Neural cell (in vitro differentiated cells): ENCODE measurements around the gene TNNI3.

ENCODE experiments used
- MXI1 ChIP-seq: fragments of 450-650 bp; conservative IDR thresholded peaks from 2 replicates; pipeline ENCODE4 v1.6.1; 2014; ENCODE audit warnings: antibody characterized with exemption, mild to moderate bottlenecking; ENCODE audit not compliant: poor library complexity, severe bottlenecking
- POLR2AphosphoS5 ChIP-seq: IDR thresholded peaks from 2 replicates; pipeline ENCODE4 v1.6.1; 2012
- RAD21 ChIP-seq: fragments of 450-650 bp; conservative IDR thresholded peaks from 2 replicates; pipeline ENCODE4 v1.6.1; 2014; ENCODE audit warnings: antibody characterized with exemption, mild to moderate bottlenecking, moderate library complexity
- TF ChIP-seq, protein P1 (sequence below): fragments of 450-650 bp; IDR thresholded peaks from 2 replicates; pipeline ENCODE4 v1.5.1; 2014; ENCODE audit warnings: antibody characterized with exemption, mild to moderate bottlenecking, moderate library complexity; ENCODE audit not compliant: poor library complexity, severe bottlenecking

DNA sequence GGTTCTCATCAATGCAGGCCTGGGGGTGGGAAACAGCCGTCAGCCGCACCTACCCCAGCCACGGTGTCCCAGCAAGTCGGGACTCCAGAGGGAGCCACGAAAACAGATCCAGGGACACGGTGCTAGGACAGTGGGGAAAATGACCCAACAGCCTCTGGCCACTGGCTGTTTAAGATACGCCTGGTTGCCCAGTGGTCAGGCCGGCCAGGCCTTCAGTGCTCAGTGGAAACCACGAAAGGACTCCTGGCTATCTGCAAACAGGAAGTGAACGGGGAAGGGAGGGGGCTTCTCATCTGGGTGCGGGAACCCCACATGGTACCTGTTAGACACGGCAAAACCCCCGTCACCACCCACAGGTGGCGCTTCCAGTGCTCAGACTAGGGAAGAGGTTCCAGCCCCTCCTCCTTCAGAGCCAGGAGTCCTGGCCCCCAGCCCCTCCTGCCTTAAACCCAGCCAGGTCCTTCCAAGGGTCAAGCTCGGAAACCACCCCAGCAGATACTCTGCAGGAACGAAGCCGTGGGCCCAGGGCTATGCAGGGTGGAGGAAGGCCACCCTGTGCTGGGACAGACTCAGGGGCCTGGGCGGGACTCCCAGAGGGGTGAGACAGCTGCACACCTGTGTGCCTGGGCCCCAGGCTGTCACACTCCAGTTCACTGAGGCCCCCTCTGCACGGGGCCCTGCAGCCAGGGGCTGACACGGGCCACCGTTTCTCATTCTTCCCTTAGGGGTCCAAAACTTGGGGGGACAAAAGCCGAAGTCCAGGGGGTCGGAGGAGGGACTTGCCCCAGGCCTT is 44.6 kb downstream of the TNNI3 start:
- TF ChIP-seq, protein P1, sequence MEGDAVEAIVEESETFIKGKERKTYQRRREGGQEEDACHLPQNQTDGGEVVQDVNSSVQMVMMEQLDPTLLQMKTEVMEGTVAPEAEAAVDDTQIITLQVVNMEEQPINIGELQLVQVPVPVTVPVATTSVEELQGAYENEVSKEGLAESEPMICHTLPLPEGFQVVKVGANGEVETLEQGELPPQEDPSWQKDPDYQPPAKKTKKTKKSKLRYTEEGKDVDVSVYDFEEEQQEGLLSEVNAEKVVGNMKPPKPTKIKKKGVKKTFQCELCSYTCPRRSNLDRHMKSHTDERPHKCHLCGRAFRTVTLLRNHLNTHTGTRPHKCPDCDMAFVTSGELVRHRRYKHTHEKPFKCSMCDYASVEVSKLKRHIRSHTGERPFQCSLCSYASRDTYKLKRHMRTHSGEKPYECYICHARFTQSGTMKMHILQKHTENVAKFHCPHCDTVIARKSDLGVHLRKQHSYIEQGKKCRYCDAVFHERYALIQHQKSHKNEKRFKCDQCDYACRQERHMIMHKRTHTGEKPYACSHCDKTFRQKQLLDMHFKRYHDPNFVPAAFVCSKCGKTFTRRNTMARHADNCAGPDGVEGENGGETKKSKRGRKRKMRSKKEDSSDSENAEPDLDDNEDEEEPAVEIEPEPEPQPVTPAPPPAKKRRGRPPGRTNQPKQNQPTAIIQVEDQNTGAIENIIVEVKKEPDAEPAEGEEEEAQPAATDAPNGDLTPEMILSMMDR, result no peak
- TF ChIP-seq POLR2AphosphoS5, result no peak
- TF ChIP-seq RAD21, result no peak
- TF ChIP-seq MXI1, result no peak
